GM19238 (cell line): ENCODE results near the gene PAK1.

Experiments used
- DNase-seq: peaks from one replicate; pipeline ENCODE4 v3.0.0; 2011; ENCODE audit warnings: low spot score; ENCODE audit not compliant: insufficient read length

The PAK1 gene

GRCh38 chr11:77436969-77437368, 36.9 kb downstream of the PAK1 start:
- no peak for DNase-seq

- no peak for DNase-seq
Measured at GRCh38 chr11:77436506-77436905, 37.4 kb downstream of the PAK1 start.

DNA sequence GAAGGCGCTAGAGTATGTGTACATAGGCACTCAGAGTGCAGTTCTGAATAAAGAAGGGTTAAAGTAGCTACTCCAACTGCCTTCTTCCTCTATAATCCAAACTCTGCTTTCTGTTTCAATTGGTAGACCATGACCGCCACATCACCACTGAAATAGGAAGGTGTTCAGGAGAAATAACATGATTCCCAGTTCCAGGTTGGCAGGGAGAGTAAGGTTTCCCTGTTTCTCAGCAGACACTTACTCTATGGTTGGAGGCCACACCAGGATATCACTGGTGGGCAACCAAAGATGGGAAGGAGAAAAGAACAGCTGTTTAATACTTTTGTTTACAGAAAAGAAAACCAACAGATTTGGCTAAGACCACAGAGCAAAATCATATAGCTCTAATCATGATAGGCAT, 37.9 kb downstream of the PAK1 start:
- no peak for DNase-seq

GRCh38 chr11:77431813-77432212, 42.1 kb downstream of the PAK1 start:
- no peak for DNase-seq

- DNase-seq, result no peak
Measured at GRCh38 chr11:77428598-77428997, 45.3 kb downstream of the PAK1 start.

GRCh38 chr11:77425346-77425745, 48.5 kb downstream of the PAK1 start:
- DNase-seq, result no peak

GRCh38 chr11:77424644-77425043, 49.2 kb downstream of the PAK1 start:
- no peak for DNase-seq

- DNase-seq, result no peak
Measured at GRCh38 chr11:77423624-77424023, 50.3 kb downstream of the PAK1 start.

- DNase-seq, result no peak
Measured at GRCh38 chr11:77422687-77423086, 51.2 kb downstream of the PAK1 start.

DNA sequence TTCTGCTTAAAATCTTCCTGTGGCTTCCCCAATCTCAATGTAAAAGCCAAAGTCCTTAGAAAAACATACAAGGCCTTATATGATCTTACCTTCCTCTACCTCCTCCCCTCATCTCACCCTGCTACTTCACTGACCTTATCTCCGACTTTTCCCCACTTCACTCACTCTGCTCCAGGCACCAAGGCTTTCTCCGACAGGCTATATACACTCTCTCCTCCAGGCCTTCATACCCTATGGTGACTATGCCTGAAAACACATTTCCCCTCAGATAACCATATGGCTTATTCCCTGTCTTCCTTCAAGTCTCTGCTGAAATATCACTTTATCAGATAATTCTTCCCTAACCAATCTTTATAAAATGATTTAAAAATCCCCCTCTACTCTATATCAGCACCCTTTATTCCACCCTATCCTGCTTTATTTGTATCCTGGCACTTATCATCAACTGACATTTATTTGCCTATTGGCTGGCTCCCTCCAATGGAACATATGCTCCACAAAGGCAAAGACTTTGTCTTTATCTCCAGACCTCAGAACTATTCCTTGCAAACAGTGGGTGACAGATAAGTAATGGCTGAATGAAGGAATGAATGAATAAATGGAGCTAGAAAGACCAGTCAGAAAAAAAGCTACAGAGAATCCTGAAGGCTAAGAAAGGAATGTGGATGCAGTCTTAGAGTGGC, 52.7 kb downstream of the PAK1 start:
- no peak for DNase-seq

DNA sequence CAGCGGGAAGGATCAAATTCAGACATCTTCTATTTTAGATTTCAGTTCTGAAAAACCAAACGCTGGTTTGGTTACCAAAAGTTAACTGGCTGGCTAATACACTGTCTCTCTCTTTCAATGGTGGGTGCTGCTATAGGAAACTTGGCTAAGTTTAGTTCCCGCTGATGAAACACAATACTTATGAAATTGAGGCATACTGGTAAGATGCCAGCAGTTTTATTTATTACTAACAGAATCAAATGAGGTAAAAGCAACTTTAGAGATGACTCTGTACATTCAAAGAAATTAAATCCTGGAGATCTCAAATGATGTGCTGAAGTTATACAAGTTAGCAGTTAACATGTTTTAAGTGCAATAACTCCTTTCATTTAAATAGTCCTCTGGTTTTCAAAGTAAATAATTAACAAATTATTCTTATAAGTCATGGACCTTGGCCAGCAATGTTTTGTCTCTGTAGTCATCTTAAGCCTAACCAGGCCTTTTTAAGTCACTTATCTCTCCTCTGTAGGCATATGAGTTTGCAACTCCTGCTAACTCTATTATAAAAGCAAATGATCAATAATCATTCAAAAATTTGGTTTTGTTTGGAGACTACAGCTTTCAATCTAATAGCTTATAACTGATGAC, 54.8 kb downstream of the PAK1 start:
- no peak for DNase-seq

GRCh38 chr11:77418155-77418970, 55.5 kb downstream of the PAK1 start:
- peak; percentile 18 for DNase-seq

- no peak for DNase-seq
Measured at GRCh38 chr11:77416357-77416756, 57.5 kb downstream of the PAK1 start.

GRCh38 chr11:77413850-77414460, 59.9 kb downstream of the PAK1 start:
- DNase-seq, result no peak

GRCh38 chr11:77412814-77413213, 61.1 kb downstream of the PAK1 start:
- no peak for DNase-seq

DNA sequence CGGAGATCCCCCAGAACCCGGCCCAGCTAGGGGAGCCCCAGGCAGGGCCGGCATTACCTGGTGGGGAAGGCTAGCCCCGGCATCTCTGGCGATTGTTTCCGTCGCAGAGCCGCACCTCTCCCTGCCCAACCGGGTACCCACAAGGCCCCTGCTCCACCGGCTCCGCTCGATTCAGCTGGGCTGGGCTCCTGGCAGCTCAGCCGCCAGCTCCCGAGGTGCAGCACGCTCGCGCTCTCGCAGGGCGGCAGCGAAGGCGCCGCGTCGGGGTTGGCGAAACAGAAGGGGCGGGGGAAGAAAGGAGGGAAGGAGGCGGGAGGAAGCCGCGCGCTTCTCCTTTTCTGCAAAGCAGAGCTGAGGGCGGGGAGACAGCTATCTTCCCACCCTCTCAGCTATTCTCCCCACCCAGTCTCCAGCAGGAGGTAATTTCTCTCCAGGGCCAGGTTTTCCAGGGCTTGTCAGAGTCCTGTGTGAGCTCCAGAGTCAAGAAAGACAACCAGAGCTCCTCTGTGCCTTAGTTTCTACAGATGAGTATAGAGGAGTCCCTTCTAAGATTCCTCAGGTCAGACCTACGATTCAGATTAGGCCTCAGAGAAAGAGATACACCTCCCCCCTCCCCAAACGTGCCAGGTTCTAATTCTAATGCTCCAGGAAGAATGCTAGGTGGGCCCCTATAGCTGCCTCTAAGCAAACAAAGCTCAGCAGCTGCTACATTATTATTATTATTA, 62.0 kb downstream of the PAK1 start:
- peak; percentile 67 for DNase-seq

DNA sequence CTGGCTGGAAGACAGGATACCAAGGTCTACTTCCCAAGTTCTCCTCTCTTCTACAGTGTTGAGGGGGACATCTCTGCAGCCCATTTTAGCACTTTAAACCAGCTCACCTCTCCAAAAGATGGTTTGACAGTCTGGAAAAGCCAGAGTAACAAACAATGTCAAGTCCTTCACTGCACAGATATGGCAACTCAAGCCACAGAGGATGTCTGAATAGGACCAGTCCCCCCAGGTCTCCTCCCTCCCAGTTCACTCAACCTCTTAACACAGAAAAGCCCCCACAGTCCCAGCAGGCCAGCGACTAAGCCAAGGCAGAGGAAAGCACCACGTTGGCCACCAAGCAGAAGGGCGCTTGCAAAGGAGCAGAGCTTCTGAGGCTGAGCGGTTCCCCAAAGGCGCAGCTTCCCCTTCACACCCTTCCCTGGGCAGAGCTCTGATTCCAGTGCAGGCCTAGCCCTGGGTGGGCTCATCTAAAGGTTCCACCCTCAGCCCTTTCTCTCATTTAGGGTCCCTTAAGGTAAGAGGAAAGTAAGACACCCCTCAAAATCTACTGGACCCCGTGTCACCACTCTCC, 62.7 kb downstream of the PAK1 start:
- DNase-seq, result peak; percentile 23

GRCh38 chr11:77410076-77410827, 63.6 kb downstream of the PAK1 start:
- DNase-seq, result no peak

- DNase-seq, result no peak
Measured at GRCh38 chr11:77409046-77409445, 64.8 kb downstream of the PAK1 start.

DNA sequence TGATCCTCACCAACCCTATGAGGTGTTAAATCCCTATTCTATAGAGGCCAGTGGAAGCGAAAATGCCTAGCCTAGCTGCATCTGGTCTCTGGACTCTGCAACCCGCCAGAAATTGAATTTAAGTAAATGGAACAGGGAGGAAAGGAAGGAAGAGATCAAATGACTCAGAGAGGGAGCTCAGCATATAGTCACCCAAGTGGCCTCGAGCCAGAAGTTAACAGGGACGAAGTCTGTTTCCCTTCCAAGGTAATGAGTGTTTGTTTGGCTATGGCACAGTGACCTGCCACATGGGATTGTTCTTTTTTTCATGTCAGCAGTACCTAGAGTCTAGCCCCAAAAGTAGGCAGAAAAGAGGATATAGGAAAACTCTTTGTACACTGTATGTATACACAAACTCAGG, 66.3 kb downstream of the PAK1 start:
- no peak for DNase-seq
